GM18951 (cell line): ENCODE results near the gene HECTD4.
"Not testable (repeated sequence)": the region's sequence is repeated elsewhere in the genome, so short reads cannot be mapped to it uniquely, and the experiment has no call there.

Experiments used
- POLR2A ChIP-seq: IDR thresholded peaks from 4 replicates; pipeline ENCODE4 v1.6.1; 2011; ENCODE audit warnings: mild to moderate bottlenecking; ENCODE audit not compliant: insufficient read length, insufficient read depth; ENCODE audit errors: extremely low read depth
- in situ Hi-C: fragments of 300-500 bp; cut with MboI; formaldehyde crosslinking; loops from one replicate; pipeline ENCODE4 v1.12.0; 2022; ENCODE audit warnings: low sequenced_read_pairs, mixed read lengths, inconsistent platforms; ENCODE audit not compliant: unreplicated experiment

Gene HECTD4

DNA sequence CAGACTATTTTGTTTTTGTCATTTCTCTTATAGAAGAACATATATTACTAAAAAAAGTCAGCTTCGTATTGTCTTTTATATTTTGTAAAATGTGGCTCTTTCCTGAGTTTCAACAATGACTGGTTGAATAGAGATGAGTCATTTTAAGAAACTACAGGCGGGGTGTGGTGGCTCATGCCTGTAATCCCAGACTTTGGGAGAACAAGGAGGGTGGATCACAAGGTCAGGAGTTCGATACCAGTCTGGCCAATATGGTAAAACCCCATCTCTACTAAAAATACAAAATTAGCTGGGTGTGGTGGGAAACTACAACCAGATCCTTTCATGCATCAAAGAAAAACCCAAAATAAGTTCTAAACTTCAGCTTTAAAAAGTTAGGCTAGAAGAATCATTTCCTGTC lies 28.8 kb downstream of the HECTD4 start:
- in situ Hi-C loops, result no loop called here
- no peak for TF ChIP-seq POLR2A

DNA sequence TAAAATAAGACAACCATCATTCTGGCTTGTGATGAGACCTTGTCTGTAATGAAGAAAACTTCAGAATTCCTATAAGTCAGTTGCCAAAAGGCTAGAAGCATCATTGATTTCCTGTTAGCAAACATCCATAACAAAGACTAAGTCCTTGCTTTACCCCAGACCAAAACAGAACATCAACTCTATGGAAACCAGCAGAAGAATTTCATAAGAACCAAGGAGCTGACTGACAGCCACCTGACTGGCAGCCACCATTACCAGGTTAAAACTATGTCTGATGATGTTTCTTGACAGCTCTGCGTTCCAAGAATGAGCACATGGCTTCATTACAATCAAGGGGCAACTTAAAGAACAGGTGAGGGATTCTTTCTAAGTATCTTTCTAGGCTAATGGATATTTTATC lies 29.3 kb downstream of the HECTD4 start:
- TF ChIP-seq POLR2A, result no peak
- in situ Hi-C loops, result no loop called here

DNA sequence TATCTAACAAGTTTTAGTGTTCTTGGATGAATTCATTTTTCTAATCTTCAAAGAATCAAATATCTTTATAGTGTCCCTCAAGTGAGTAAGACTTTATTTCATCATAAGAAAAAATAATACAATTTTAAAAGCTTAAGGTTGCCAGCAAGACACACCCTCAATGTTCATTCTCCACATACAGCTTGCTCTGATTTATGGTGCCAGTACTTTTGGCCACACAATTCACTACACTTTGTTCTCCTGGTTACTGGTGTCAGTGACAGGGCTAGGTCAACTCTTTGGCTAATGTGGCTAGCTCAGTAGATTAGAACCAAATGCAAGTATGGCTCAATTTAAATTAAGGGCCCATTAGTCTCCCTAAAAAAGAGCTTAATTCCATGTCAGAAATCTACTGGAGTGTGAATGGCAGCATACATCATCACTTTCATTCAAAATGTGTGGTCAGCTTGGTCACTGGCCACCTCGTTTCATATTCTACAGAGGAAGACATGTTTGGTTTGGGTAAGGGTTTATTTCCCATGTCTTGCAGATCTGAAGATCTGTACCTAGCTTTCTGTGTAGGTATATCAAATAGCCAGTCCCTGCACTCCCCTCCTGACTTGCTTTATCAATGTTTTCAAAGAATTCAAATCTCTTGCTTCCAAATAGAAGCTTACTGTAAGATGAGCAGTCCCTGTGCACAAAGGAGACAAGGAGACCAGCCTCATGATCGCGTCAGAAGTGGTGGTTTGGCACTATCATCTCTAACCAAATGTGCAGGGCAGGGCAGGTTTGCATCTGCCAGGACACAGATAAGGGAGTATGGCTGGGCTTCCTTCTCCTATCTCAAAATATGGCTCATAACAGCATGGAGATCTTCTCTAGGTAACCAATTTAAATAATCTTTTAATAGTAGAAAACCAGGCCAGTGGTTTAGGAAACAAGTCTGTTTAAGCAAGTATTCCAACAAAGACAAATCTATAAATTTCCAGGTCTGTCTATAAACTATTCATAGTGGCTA lies 31.3 kb downstream of the HECTD4 start:
- in situ Hi-C loops, result no loop called here
- no peak for TF ChIP-seq POLR2A

DNA sequence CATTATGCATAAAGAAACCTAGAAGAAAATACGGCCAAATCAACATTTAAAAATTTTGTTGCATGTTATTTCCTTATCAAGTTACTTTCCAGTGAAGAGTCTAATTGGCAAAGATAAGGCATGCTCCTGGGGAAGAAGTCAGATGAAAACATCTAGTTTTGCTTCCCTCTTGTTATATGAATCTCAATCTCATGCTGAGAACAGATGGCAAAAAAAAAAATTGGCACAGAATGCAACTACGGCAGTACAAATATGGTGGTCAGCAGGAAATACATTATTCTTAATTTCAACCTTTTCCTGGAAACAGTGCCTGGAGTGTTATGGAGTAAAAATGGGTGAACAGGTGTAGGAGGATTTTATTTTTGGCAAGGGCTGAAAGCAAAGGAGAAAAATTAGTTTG lies 32.8 kb downstream of the HECTD4 start:
- in situ Hi-C loops, result no loop called here
- no peak for TF ChIP-seq POLR2A

DNA sequence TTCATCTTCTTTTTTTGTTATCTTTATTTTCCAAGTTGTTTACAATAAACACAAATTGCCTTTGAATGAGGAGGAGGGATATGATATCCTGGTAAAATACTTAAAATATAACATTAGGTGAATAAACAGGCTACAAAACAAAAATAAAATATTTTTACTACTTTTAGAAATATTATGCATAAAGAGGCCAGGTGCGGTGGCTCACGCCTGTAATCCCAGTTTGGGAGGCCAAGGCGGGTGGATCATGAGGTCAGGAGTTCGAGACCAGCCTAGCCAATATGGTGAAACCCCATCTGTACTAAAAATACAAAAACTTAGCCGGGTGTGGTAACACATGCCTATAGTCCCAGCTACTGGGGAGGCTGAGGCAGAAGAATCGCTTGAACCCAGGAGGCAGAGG lies 33.3 kb downstream of the HECTD4 start:
- in situ Hi-C loops, result not testable (repeated sequence)

DNA sequence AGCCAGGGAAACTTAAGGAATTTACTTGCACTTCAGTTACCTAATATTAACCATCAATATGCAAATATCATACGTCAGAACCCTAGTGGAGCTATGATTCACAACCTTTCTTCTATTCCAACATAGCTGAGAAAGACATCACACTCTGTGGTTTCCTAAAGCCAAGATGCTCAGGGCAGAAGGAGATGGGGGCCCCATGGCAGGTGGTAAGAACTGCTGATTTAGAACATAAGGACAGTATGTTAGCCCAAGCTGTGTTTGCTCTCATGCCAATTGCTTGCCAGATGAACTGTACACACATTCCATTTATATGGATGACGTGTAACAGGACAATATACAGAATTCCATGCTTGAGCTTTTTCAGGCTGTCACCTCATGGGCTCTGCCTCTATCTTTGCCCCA lies 34.6 kb downstream of the HECTD4 start:
- in situ Hi-C loops, result no loop called here
- no peak for TF ChIP-seq POLR2A

DNA sequence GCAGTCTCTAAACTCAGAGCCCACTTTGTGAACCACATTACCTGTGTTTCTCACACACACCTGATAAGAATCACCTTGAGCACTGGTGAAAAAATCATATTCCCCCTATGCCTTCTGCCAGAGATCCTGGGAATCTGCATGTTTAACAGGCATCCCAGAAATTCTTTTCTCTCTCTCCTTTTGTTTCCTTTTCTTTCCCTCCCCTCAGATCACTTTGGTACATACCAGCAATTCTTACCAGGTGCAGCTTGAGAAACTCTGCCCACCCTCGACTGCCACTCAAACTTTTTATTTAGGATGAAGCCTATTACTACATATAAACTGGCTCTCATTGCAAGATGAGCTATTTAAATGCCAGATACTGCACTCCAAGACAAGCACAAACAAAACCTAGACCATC lies 36.0 kb downstream of the HECTD4 start:
- in situ Hi-C loops, result no loop called here
- no peak for TF ChIP-seq POLR2A

DNA sequence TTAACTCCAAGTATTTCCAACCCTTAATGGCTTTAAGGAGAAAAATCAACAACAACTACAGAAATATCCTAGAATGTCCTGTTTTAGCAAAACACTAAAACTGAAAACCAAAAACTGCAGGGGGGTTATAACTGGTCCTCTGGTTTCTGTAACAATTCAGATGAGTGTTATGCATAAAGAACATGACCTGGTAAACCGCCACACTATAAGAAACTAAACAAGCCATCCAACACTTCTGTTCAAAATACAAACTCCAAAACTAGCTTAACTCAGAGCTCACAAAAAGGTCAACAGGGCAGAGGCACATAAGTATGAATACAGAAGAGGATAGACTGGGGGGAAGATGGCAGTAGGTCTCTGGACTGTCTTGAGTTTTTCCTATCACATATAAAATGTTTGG lies 38.0 kb downstream of the HECTD4 start:
- in situ Hi-C loops, result no loop called here
- no peak for TF ChIP-seq POLR2A

DNA sequence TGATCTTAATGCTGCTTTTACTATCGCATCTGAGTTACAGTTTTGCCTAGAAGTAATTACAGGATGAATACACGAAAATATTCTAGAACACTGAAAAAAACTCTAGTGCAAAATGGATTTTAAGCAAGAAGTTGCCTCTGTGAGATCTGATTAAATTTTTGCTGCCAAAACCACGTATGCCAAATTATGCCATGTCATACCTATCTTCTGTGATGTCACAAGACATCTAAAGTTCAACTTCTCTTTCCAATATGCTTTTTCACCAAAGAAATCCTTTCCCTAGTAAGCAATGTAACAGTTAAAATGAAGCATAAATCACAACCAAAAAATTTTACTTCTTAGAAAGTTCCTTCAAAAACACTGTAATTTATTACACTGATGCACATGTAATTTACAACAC lies 39.6 kb downstream of the HECTD4 start:
- no peak for TF ChIP-seq POLR2A
- in situ Hi-C loops, result no loop called here

DNA sequence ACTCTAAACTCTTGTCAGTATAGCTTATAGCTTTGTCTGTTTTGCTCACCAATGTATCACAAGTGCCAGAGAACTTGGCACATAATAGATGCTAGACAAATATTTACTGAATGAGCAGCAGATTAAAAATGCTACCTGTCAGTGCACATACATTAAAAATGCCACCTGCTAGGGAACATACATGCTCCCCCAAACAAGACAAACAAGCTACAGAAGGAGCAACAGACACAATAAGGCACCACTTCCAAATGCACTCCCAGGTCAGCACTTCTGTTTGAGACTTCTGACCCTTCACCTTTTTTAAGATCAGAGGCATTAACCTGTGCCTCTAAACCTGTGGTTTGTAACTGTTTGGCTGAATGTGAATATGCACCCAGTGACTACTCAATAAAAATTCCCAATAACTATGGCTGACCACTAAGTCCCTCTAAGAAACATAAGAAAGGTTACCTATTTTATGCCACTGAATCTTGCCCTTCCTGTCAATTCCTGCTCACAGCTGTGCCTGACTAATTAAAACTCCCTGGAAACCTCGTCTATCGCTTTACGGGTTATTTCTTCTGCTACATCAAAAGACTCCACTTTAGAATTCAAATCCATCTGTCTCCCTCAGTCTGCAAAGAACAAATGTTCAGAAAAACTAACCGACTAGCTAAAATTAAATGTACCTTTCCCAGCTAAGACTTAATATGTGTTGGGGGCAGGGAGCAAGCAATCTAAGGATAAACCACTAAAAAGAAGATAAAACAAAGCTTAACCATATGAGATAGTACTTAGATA lies 41.0 kb downstream of the HECTD4 start:
- TF ChIP-seq POLR2A, result no peak

DNA sequence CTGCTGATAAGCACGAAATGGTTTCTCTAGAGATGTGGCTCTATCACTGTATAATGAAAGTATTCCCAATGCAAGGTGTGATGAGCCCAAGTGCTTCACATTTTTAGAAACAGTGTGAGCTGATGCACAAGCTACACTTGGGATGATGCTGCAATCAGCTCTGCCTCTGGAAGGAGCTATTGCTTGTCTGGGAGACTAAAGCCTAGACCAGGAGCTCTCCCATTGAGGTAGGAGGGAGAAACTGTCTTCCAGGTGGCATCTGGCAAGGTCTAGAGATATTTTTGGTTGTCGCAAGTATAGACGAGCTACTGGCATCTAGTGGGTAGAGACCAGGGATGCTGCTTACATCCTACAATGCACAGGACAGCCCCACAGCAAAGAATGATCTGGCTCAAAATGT lies 42.0 kb downstream of the HECTD4 start:
- in situ Hi-C loops, result no loop called here

More for the DNA sequence above, 41.0 kb downstream of the HECTD4 start:
- in situ Hi-C loops, result no loop called here

DNA sequence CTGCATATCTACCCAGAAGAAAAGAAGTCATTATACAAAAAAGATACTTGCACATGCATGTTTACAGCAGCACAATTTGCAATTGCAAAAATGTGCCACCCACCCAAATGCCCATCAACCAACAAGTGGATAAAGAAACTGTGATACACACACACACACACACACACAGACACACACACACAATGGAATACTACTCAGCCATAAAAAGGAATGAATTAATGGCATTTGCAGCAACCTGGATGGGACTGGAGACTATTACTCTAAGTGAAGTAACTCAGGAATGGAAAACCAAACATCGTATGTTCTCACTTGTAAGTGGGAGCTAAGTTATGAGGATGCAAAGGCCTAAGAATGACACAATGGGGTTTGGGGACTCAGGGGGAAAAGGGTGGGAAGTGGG lies 47.2 kb downstream of the HECTD4 start:
- in situ Hi-C loops, result not testable (repeated sequence)

More for the DNA sequence above, 42.0 kb downstream of the HECTD4 start:
- TF ChIP-seq POLR2A, result no peak

DNA sequence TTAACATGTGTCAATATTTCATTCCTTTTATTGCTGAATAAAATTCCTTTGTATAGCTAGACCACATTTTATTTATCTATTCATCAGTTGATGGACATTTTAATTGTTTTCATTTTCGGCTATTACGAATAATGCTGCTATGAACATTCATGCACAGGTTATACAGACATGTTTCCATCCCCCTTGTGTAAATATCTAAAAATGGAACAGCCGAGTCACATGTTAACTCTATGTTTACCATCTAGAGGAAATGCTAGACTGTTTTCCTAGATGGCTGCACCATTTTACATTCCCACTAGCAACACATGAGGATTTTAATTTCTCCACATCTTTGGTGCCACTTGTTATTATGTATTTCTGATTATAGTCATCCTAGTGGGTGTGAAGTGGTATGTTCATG lies 49.2 kb downstream of the HECTD4 start:
- in situ Hi-C loops, result no loop called here
- no peak for TF ChIP-seq POLR2A

DNA sequence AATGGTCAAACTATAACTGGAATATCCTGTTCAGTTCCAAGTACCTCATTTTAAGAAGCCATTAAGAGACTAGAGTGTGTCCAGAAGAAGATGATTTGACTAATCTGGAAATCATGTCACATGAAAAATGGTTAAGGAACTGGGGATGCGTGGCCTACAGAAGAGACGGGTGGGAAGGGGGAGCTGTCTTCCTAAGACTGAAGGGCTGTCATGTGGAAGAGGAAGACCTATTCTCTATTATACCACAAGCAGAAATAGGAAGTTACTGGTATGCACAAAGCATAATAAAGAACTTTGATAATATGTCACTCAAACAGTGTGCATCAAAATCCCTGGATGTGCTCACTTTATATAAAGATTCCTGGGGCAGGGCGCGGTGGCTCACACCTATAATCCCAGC lies 50.3 kb downstream of the HECTD4 start:
- no peak for TF ChIP-seq POLR2A
- in situ Hi-C loops, result no loop called here

DNA sequence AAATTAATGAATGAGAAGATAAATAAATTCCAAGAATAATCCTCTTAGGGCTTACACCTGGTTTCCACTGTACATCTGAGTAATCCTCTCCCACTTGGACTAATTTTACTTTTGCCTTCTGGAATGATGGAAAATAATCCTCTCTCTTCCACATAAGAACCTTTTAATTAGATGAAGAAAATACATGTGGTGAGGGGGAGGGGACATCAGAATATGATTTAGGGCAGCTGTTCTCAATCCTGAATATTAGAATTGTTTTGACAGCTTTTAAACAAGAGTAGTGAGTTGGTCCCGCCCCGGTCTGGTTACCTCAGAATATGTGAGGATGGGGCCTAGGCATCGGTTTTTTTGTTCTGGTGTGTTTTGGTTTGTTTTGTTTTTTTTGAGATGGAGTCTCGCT lies 51.5 kb downstream of the HECTD4 start:
- in situ Hi-C loops, result no loop called here
- TF ChIP-seq POLR2A, result no peak
